Measurements from ENCODE around the gene MTERF2. TPM values are rescaled to one million over a fixed set of nuclear protein-coding genes. Genes with fewer than 3 reads are reported as not detected.

Gene MTERF2
- total RNA-seq, 1 experiment from 2014 or later = 7.0 TPM

DNA sequence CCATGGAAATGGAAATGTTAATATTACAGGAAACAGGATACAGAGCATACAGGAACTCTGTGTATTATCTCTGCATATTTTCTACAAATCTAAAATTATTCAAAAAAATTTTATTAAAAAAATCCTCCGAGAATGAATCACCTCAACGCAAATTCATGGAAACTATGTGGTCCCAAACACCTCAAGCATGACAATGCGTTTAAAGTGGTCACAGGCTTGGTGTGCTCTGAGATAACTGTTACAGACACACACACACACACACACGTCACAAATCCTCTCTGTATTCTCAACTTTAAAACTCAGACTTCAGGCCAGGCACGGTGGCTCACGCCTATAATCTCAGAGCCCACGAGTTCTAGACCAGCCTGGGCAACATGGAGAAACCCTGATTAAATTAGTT, 45.3 kb upstream of the MTERF2 start:
- DNase-seq (ENCODE audit: low spot score) (no peak), ATAC-seq (no peak)
- Mint-ChIP-seq H3K4me3 (no peak overlapping the region), H3K9me3 (peaks cover 11% of the 10 kb centered on the region), H3K27me3 (ENCODE audit: low read depth) (no peaks in the 10 kb centered on the region), H3K4me1 (no peaks in the 10 kb centered on the region), H3K27ac (peak overlapping the region; percentile 86), H3K36me3 (peaks cover 8% of the 10 kb centered on the region; the same call in 1 of the 2 replicates)
- ChIA-PET CTCF (no interaction called here), POLR2A (no interaction called here)
- TF ChIP-seq NFYB (CRISPR knock-in tag; conservative IDR thresholded peaks at IDR 0.05; ENCODE audit: low read depth) (no peak), ZNF423 (CRISPR knock-in tag; IDR thresholded peaks at IDR 0.05) (no peak), ZNF671 (CRISPR knock-in tag; IDR thresholded peaks at IDR 0.05) (no peak), ZNF138 (CRISPR knock-in tag; conservative IDR thresholded peaks at IDR 0.05) (no peak), SMAD4 (CRISPR knock-in tag; IDR thresholded peaks at IDR 0.05) (no peak), NFE2L1 (CRISPR knock-in tag; IDR thresholded peaks at IDR 0.05) (no peak)
- TF ChIP-seq, protein P1, sequence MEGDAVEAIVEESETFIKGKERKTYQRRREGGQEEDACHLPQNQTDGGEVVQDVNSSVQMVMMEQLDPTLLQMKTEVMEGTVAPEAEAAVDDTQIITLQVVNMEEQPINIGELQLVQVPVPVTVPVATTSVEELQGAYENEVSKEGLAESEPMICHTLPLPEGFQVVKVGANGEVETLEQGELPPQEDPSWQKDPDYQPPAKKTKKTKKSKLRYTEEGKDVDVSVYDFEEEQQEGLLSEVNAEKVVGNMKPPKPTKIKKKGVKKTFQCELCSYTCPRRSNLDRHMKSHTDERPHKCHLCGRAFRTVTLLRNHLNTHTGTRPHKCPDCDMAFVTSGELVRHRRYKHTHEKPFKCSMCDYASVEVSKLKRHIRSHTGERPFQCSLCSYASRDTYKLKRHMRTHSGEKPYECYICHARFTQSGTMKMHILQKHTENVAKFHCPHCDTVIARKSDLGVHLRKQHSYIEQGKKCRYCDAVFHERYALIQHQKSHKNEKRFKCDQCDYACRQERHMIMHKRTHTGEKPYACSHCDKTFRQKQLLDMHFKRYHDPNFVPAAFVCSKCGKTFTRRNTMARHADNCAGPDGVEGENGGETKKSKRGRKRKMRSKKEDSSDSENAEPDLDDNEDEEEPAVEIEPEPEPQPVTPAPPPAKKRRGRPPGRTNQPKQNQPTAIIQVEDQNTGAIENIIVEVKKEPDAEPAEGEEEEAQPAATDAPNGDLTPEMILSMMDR (IDR thresholded peaks at IDR 0.05) = no peak
- TF ChIP-seq, protein P2, sequence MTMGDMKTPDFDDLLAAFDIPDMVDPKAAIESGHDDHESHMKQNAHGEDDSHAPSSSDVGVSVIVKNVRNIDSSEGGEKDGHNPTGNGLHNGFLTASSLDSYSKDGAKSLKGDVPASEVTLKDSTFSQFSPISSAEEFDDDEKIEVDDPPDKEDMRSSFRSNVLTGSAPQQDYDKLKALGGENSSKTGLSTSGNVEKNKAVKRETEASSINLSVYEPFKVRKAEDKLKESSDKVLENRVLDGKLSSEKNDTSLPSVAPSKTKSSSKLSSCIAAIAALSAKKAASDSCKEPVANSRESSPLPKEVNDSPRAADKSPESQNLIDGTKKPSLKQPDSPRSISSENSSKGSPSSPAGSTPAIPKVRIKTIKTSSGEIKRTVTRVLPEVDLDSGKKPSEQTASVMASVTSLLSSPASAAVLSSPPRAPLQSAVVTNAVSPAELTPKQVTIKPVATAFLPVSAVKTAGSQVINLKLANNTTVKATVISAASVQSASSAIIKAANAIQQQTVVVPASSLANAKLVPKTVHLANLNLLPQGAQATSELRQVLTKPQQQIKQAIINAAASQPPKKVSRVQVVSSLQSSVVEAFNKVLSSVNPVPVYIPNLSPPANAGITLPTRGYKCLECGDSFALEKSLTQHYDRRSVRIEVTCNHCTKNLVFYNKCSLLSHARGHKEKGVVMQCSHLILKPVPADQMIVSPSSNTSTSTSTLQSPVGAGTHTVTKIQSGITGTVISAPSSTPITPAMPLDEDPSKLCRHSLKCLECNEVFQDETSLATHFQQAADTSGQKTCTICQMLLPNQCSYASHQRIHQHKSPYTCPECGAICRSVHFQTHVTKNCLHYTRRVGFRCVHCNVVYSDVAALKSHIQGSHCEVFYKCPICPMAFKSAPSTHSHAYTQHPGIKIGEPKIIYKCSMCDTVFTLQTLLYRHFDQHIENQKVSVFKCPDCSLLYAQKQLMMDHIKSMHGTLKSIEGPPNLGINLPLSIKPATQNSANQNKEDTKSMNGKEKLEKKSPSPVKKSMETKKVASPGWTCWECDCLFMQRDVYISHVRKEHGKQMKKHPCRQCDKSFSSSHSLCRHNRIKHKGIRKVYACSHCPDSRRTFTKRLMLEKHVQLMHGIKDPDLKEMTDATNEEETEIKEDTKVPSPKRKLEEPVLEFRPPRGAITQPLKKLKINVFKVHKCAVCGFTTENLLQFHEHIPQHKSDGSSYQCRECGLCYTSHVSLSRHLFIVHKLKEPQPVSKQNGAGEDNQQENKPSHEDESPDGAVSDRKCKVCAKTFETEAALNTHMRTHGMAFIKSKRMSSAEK (CRISPR knock-in tag; IDR thresholded peaks at IDR 0.05; ENCODE audit: borderline replicate concordance) = no peak
- TF ChIP-seq, protein P3, sequence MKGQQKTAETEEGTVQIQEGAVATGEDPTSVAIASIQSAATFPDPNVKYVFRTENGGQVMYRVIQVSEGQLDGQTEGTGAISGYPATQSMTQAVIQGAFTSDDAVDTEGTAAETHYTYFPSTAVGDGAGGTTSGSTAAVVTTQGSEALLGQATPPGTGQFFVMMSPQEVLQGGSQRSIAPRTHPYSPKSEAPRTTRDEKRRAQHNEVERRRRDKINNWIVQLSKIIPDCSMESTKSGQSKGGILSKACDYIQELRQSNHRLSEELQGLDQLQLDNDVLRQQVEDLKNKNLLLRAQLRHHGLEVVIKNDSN (CRISPR knock-in tag; IDR thresholded peaks at IDR 0.05) = no peak
- TF ChIP-seq, protein P4, sequence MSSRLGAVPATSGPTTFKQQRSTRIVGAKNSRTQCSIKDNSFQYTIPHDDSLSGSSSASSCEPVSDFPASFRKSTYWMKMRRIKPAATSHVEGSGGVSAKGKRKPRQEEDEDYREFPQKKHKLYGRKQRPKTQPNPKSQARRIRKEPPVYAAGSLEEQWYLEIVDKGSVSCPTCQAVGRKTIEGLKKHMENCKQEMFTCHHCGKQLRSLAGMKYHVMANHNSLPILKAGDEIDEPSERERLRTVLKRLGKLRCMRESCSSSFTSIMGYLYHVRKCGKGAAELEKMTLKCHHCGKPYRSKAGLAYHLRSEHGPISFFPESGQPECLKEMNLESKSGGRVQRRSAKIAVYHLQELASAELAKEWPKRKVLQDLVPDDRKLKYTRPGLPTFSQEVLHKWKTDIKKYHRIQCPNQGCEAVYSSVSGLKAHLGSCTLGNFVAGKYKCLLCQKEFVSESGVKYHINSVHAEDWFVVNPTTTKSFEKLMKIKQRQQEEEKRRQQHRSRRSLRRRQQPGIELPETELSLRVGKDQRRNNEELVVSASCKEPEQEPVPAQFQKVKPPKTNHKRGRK (CRISPR knock-in tag; IDR thresholded peaks at IDR 0.05; ENCODE audit: borderline replicate concordance) = no peak

DNA sequence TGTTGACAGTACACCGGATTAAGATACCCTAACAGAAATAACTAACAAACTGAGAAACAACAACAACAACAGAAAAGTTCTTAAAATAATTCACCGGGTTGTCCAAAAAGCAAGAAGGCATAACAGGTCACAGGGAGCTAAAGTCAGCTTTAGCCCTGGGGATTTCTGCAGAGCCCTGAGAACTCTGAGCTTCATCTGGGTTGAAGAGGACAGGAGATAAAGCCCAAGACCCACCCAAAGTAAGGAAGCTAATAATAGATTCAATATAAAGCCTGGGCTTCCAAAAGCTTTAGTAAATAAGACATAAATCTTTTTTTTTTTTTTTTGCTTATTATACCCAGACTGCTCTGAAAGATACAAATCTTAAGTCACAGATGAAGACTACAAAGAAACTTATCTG, 44.1 kb upstream of the MTERF2 start:
- Mint-ChIP-seq H3K4me1 (peaks cover 4% of the 10 kb centered on the region; the same call in 1 of the 2 replicates), H3K4me3 (no peak overlapping the region), H3K36me3 (peaks cover 2% of the 10 kb centered on the region; the same call in 1 of the 2 replicates), H3K27me3 (ENCODE audit: low read depth) (no peaks in the 10 kb centered on the region), H3K27ac (no peak overlapping the region), H3K9me3 (peaks cover 4% of the 10 kb centered on the region)
- ChIA-PET POLR2A (no interaction called here), CTCF (no interaction called here)
- ATAC-seq (no peak), DNase-seq (ENCODE audit: low spot score) (no peak)
- no peak for TF ChIP-seq CREB1 (CRISPR knock-in tag; IDR thresholded peaks at IDR 0.05)
- TF ChIP-seq MXD4 (CRISPR knock-in tag; IDR thresholded peaks at IDR 0.05; ENCODE audit: borderline replicate concordance) = no peak
- TF ChIP-seq NR1H2 (CRISPR knock-in tag; IDR thresholded peaks at IDR 0.05) = no peak
- TF ChIP-seq TCF7 (CRISPR knock-in tag; IDR thresholded peaks at IDR 0.05; ENCODE audit: low read depth) = no peak
- TF ChIP-seq SP1 (CRISPR knock-in tag; conservative IDR thresholded peaks at IDR 0.05) = no peak
- TF ChIP-seq MLX (CRISPR knock-in tag; IDR thresholded peaks at IDR 0.05) = no peak
- TF ChIP-seq ZNF425 (CRISPR knock-in tag; conservative IDR thresholded peaks at IDR 0.05) = no peak
- TF ChIP-seq TP53 (CRISPR knock-in tag; IDR thresholded peaks at IDR 0.05) = no peak
- TF ChIP-seq, protein P5, sequence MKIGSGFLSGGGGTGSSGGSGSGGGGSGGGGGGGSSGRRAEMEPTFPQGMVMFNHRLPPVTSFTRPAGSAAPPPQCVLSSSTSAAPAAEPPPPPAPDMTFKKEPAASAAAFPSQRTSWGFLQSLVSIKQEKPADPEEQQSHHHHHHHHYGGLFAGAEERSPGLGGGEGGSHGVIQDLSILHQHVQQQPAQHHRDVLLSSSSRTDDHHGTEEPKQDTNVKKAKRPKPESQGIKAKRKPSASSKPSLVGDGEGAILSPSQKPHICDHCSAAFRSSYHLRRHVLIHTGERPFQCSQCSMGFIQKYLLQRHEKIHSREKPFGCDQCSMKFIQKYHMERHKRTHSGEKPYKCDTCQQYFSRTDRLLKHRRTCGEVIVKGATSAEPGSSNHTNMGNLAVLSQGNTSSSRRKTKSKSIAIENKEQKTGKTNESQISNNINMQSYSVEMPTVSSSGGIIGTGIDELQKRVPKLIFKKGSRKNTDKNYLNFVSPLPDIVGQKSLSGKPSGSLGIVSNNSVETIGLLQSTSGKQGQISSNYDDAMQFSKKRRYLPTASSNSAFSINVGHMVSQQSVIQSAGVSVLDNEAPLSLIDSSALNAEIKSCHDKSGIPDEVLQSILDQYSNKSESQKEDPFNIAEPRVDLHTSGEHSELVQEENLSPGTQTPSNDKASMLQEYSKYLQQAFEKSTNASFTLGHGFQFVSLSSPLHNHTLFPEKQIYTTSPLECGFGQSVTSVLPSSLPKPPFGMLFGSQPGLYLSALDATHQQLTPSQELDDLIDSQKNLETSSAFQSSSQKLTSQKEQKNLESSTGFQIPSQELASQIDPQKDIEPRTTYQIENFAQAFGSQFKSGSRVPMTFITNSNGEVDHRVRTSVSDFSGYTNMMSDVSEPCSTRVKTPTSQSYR (CRISPR knock-in tag; IDR thresholded peaks at IDR 0.05) = no peak
- no peak for TF ChIP-seq FOXP1 (CRISPR knock-in tag; IDR thresholded peaks at IDR 0.05; ENCODE audit: borderline replicate concordance)
- no peak for TF ChIP-seq NR2C2 (CRISPR knock-in tag; IDR thresholded peaks at IDR 0.05)
